A673 (cell line): ENCODE measurements around the gene ZBTB38. TPM values are rescaled to one million over a fixed set of nuclear protein-coding genes. Genes with fewer than 3 reads are reported as not detected.

Source experiments
- BruUV-seq: library from RNA; stranded (reverse); fragments of 400-500 nt; replicated peaks from 2 replicates; lab custom pipeline; 2021; lab: Mats Ljungman, UMichigan
- CTCF ChIA-PET: fragments of 300-600 bp; sonication (Branson Sonifier 250); formaldehyde crosslinking; loops from one replicate; lab custom pipeline; 2022; ENCODE audit warnings: antibody characterized with exemption; lab: Charles Lee
- POLR2A ChIA-PET: fragments of 300-600 bp; sonication (Branson Sonifier 250); formaldehyde crosslinking; loops from one replicate; lab custom pipeline; 2022; ENCODE audit warnings: antibody characterized with exemption; ENCODE audit not compliant: low non-redundant PET; lab: Charles Lee
- DNase-seq: peaks from one replicate; pipeline ENCODE4 v3.0.0-alpha.2; 2015; ENCODE audit warnings: low spot score
- H3K27ac ChIP-seq: fragments of 200-600 bp; sonication (generic); 2 replicates; pipeline ENCODE4 v1.5.1; 2016; ENCODE audit warnings: mixed run types, low read depth, mild to moderate bottlenecking, mixed read lengths, antibody characterized with exemption, low read length; ENCODE audit not compliant: poor library complexity, severe bottlenecking
- H3K27me3 ChIP-seq: fragments of 200-600 bp; sonication (generic); replicated peaks from 2 replicates; pipeline ENCODE4 v1.6.1; 2017; ENCODE audit warnings: mixed run types, low read depth, mild to moderate bottlenecking, mixed read lengths, antibody characterized with exemption, low read length; ENCODE audit not compliant: insufficient read depth, poor library complexity
- H3K36me3 ChIP-seq: fragments of 200-600 bp; sonication (generic); 2 replicates; pipeline ENCODE4 v1.6.1; 2016; ENCODE audit warnings: mixed run types, mild to moderate bottlenecking, mixed read lengths, antibody characterized with exemption, low read length; ENCODE audit not compliant: insufficient read depth, poor library complexity, severe bottlenecking
- H3K4me1 ChIP-seq: fragments of 200-600 bp; sonication (generic); 2 replicates; pipeline ENCODE4 v1.6.1; 2017; ENCODE audit warnings: mixed run types, mild to moderate bottlenecking, mixed read lengths, antibody characterized with exemption, low read length; ENCODE audit not compliant: insufficient read depth, poor library complexity, severe bottlenecking
- H3K4me3 ChIP-seq: fragments of 200-600 bp; sonication (generic); 2 replicates; pipeline ENCODE4 v1.5.1; 2016; ENCODE audit warnings: low read depth, mixed run types, mild to moderate bottlenecking, mixed read lengths, low read length; ENCODE audit not compliant: poor library complexity, severe bottlenecking
- H3K9me3 ChIP-seq: fragments of 200-600 bp; sonication (generic); 2 replicates; pipeline ENCODE4 v1.6.1; 2016; ENCODE audit warnings: mixed run types, low read depth, mild to moderate bottlenecking, mixed read lengths, antibody characterized with exemption, low read length; ENCODE audit not compliant: poor library complexity, severe bottlenecking
- EZH2 ChIP-seq: fragments of 200-600 bp; sonication (generic); IDR thresholded peaks from 2 replicates; pipeline ENCODE4 v1.6.1; 2017; ENCODE audit warnings: borderline replicate concordance, low read depth, mild to moderate bottlenecking, mixed read lengths, antibody characterized with exemption, low read length; ENCODE audit not compliant: poor library complexity, severe bottlenecking
- intact Hi-C: fragments of 100-400 bp; cut with micrococcal nuclease; formaldehyde crosslinking; loops from one replicate; pipeline ENCODE4 v1.10.0; 2022; ENCODE audit not compliant: unreplicated experiment
- total RNA-seq: library from RNA; stranded (reverse); gene quantifications from 2 replicates; pipeline ENCODE4 v1.2.3, GENCODE V29; 2021
- TF ChIP-seq, protein P1 (sequence below): fragments of 300-800, 200-600 bp; sonication (generic); conservative IDR thresholded peaks from 2 replicates; pipeline ENCODE4 v1.5.1; 2017; ENCODE audit warnings: low read depth, mild to moderate bottlenecking, antibody characterized with exemption, low read length, moderate library complexity, mixed read lengths

Gene ZBTB38
- total RNA-seq, 1 experiment from 2014 or later, result 23.7 TPM

- no peaks in the 10 kb centered on the region for H3K9me3 ChIP-seq
- no peak for DNase-seq
- no TSS peak for BruUV-seq
- H3K27me3 ChIP-seq, result no peaks in the 10 kb centered on the region
- H3K4me3 ChIP-seq, result no peak overlapping the region
- no peaks in the 10 kb centered on the region for H3K36me3 ChIP-seq
- TF ChIP-seq, protein P1, sequence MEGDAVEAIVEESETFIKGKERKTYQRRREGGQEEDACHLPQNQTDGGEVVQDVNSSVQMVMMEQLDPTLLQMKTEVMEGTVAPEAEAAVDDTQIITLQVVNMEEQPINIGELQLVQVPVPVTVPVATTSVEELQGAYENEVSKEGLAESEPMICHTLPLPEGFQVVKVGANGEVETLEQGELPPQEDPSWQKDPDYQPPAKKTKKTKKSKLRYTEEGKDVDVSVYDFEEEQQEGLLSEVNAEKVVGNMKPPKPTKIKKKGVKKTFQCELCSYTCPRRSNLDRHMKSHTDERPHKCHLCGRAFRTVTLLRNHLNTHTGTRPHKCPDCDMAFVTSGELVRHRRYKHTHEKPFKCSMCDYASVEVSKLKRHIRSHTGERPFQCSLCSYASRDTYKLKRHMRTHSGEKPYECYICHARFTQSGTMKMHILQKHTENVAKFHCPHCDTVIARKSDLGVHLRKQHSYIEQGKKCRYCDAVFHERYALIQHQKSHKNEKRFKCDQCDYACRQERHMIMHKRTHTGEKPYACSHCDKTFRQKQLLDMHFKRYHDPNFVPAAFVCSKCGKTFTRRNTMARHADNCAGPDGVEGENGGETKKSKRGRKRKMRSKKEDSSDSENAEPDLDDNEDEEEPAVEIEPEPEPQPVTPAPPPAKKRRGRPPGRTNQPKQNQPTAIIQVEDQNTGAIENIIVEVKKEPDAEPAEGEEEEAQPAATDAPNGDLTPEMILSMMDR, result no peak
- no peak for TF ChIP-seq EZH2
- H3K4me1 ChIP-seq, result peaks cover 41% of the 10 kb centered on the region
- H3K27ac ChIP-seq, result no peak overlapping the region
- ChIA-PET POLR2A (no interaction called here), CTCF (no interaction called here)
- intact Hi-C loops, result no loop called here
Observed at GRCh38 chr3:141384575-141384974, 16.3 kb downstream of the ZBTB38 start.

DNA sequence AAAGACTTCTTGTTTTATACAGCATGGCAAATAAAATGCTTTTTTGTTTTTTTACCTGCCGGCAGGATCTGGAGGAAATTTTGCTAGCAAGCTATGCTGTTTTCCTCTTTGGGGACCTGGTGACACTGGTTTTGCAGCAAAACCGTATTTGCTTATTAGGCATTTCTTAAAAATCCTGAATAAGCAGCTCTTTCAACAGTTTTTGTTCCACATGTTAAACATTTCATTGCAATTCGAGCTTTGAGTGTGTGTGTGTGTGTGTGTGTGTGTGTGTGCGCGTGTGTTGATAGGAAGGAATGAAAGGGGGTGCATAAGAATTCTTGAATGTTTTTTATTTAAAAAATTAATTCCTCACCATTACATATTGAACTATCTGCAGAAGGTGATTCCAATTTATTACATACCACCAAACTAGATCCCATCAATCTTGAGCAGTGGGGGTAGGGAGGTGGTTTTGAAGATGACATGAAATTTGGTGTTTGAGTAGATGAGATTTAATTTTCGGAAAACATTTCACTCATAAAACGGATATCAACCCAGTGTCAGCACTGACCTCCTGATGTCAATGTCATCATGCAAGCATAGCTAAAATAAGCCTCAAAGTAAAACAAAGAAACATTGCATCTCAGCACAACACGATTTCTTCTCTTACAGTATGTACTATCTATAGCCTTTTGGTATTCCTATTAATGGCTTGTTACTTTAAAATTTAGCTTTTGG, 17.3 kb downstream of the ZBTB38 start:
- no peaks in the 10 kb centered on the region for H3K9me3 ChIP-seq
- H3K4me1 ChIP-seq, result peaks cover 47% of the 10 kb centered on the region
- intact Hi-C loops, result no loop called here
- DNase-seq, result peak; percentile 32
- ChIA-PET POLR2A (interaction anchor here (0.6 kb wide), 2 partner anchors 10 to 27 kb away, joined by 3 to 6 read pairs; no protein-coding TSS in a partner anchor), CTCF (interaction anchor here (0.8 to 1.6 kb wide), 3 partner anchors 25 to 28 kb away, joined by 3 to 5 read pairs (median 3); no protein-coding TSS in a partner anchor)
- TF ChIP-seq EZH2, result no peak
- H3K27ac ChIP-seq, result peak overlapping the region; percentile 73
- BruUV-seq, result no TSS peak
- H3K4me3 ChIP-seq, result peak overlapping the region; percentile 46
- H3K36me3 ChIP-seq, result no peaks in the 10 kb centered on the region
- no peaks in the 10 kb centered on the region for H3K27me3 ChIP-seq

DNA sequence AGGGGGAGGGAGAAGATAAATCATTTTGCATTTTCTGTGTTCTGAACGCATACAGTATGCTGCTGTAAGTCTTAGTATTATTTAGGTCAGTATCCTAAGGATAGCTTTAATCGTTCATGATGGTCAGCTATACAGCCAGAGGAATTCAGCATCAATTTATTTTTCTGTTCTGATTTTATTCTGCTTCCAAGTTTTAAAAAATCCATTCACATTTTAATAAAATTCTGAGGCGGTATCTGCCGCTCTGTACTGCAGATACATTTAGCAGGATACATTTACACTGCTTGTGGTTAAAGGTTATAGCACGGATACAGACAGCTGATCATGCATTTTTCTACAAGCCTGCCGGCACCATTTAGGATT, 17.8 kb downstream of the ZBTB38 start:
- TF ChIP-seq, protein P1, result no peak
- no peak for TF ChIP-seq EZH2
- intact Hi-C loops, result no loop called here
- CTCF ChIA-PET, result interaction anchor here (0.8 to 1.6 kb wide), 2 partner anchors 25 to 27 kb away, joined by 3 to 5 read pairs; no protein-coding TSS in a partner anchor
- TSS peak; percentile 86 for BruUV-seq
- H3K4me3 ChIP-seq, result peak overlapping the region; percentile 46
- no peaks in the 10 kb centered on the region for H3K27me3 ChIP-seq
- H3K4me1 ChIP-seq, result peaks cover 47% of the 10 kb centered on the region
- DNase-seq, result no peak
- H3K36me3 ChIP-seq, result no peaks in the 10 kb centered on the region
- peak overlapping the region; percentile 73 for H3K27ac ChIP-seq
- no peaks in the 10 kb centered on the region for H3K9me3 ChIP-seq
- POLR2A ChIA-PET, result interaction anchor here (0.6 kb wide), 1 partner anchor 26 kb away, joined by 6 read pairs; no protein-coding TSS in a partner anchor
